Measurements from ENCODE around the gene EPAS1. TPM values are rescaled to one million over a fixed set of nuclear protein-coding genes. Genes with fewer than 3 reads are reported as not detected.

Gene EPAS1
- total and polyA plus RNA-seq, 2 of the 13 experiments (the other 11 are each of a cell fraction or from before 2014, with no cell fraction given), result 47.1 to 182 TPM

GRCh38 chr2:46308629-46309028 lies 11.4 kb downstream of the EPAS1 start (continued):
- peak; percentile 56 for TF ChIP-seq PATZ1 (CRISPR knock-in tag; IDR thresholded peaks at IDR 0.05)
- no peak for TF ChIP-seq ZNF263 (CRISPR knock-in tag; IDR thresholded peaks at IDR 0.05)
- TF ChIP-seq RARA (CRISPR knock-in tag; IDR thresholded peaks at IDR 0.05), result peak; percentile 77
- TF ChIP-seq SNAI1 (CRISPR knock-in tag; IDR thresholded peaks at IDR 0.05; ENCODE audit: borderline replicate concordance), result no peak
- TF ChIP-seq MAFF (IDR thresholded peaks at IDR 0.05; ENCODE audit: low read depth, low read length), result no peak
- TF ChIP-seq ZNF629 (CRISPR knock-in tag; conservative IDR thresholded peaks at IDR 0.05), result 0 out of 2 replicates have a peak, but pooled peaks have one; percentile 9
- TF ChIP-seq PHF5A (CRISPR knock-in tag; IDR thresholded peaks at IDR 0.05; ENCODE audit: low read depth, unreplicated experiment), result no peak
- TF ChIP-seq KLF9 (CRISPR knock-in tag; IDR thresholded peaks at IDR 0.05; ENCODE audit: low read depth), result peak; percentile 22; the same call in 1 of the 2 replicates
- TF ChIP-seq GTF2F1 (IDR thresholded peaks at IDR 0.05; ENCODE audit: low read length), result no peak
- no peak for TF ChIP-seq ZSCAN25 (CRISPR knock-in tag; IDR thresholded peaks at IDR 0.05)
- TF ChIP-seq CREB1 (IDR thresholded peaks at IDR 0.05), result no peak
- TF ChIP-seq CREB1 (CRISPR knock-in tag; IDR thresholded peaks at IDR 0.05), result 0 out of 2 replicates have a peak, but pooled peaks have one; percentile 56
- TF ChIP-seq KMT2A (CRISPR knock-in tag; IDR thresholded peaks at IDR 0.05), result no peak
- peak; percentile 80 for TF ChIP-seq DPF2 (CRISPR knock-in tag; IDR thresholded peaks at IDR 0.05; ENCODE audit: borderline replicate concordance, low read depth)
- peak; percentile 53; the same call in 1 of the 2 replicates for TF ChIP-seq SALL1 (CRISPR knock-in tag; IDR thresholded peaks at IDR 0.05)
- TF ChIP-seq ZNF609 (CRISPR knock-in tag; IDR thresholded peaks at IDR 0.05; ENCODE audit: borderline replicate concordance), result peak; percentile 48; the same call in 1 of the 2 replicates
- no peak for TF ChIP-seq KDM4B (CRISPR knock-in tag; IDR thresholded peaks at IDR 0.05)
- TF ChIP-seq CBFB (CRISPR knock-in tag; IDR thresholded peaks at IDR 0.05), result 0 out of 2 replicates have a peak, but pooled peaks have one; percentile 22
- TF ChIP-seq ZNF644 (CRISPR knock-in tag; IDR thresholded peaks at IDR 0.05; ENCODE audit: low read depth), result peak; percentile 80
- TF ChIP-seq PITX1 (CRISPR knock-in tag; IDR thresholded peaks at IDR 0.05), result peak; percentile 68
- TF ChIP-seq GABPB1 (CRISPR knock-in tag; IDR thresholded peaks at IDR 0.05), result no peak; the same call in 1 of the 2 replicates
- 0 out of 2 replicates have a peak, but pooled peaks have one; percentile 28 for TF ChIP-seq ZNF710 (CRISPR knock-in tag; IDR thresholded peaks at IDR 0.05; ENCODE audit: borderline replicate concordance)
- 0 out of 2 replicates have a peak, but pooled peaks have one; percentile 46 for TF ChIP-seq MXD4 (CRISPR knock-in tag; IDR thresholded peaks at IDR 0.05)
- peak; percentile 64; the same call in 1 of the 2 replicates for TF ChIP-seq TGIF2 (CRISPR knock-in tag; IDR thresholded peaks at IDR 0.05)
- no peak for TF ChIP-seq ZNF839 (CRISPR knock-in tag; IDR thresholded peaks at IDR 0.05; ENCODE audit: borderline replicate concordance)
